HG03095 (cell line): ENCODE results near the gene PVALB.

ENCODE experiments used
- ATAC-seq: cut with Tn5 transposase; IDR thresholded peaks from one replicate; pipeline ENCODE4 v1.9.1; 2021; ENCODE audit warnings: moderate library complexity; ENCODE audit not compliant: unreplicated experiment

Gene PVALB

DNA sequence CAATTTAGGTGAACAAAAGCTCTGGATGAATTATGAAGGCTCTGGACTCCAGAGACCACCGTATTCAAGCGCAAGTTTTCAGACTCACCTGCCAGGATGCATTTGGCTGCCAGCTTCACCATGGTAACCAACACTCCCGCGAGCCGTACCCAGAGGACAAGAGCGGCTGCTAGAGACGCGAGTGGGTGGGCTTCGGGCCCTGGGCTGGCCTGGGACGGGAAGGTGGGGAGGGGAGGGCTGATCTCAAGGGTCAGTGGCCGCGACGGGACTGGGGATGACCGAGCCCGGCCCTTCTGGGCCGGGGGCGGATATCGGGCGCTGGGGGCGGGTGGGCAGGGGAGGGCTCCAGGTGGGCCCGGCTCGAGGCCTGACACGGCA, 41.3 kb downstream of the PVALB start:
- ATAC-seq: no peak

DNA sequence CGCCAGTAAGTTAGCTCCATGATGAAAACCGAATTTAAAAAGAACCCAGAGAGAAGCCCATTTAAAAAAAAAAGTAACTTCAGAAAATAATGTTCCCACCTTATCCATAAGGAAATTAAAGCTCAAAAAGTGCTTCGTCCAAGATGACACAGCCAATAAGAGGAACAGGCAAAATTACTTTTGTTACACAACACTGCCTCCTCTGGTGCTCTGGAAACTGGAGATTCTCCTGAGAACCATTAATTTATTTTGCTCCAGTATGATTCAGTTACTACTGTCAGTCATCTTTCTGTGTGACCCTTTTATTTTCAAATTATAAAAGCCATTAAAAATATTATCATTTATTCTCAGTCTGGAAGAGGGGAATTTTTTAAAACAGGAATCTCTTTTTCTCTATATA, 42.9 kb downstream of the PVALB start:
- no peak for ATAC-seq

DNA sequence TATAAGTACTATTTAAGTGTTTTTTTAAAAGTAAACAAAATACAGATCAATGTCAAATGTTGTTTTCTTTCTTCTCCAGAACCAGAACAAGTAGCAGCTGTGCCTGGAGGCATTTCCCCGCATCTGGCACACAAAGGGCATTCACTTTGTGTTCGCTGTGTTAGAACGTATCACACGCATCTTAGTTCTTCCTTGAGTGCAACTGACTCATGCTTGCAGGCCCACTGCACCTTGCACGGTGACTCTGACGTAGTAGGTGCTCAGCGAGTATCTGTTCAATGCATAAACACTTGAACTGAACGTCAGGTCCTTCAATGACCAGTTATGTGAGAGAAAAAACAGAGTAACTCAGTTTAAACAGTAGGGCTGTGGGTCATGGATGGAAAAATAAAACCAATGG, 44.4 kb downstream of the PVALB start:
- ATAC-seq: no peak

DNA sequence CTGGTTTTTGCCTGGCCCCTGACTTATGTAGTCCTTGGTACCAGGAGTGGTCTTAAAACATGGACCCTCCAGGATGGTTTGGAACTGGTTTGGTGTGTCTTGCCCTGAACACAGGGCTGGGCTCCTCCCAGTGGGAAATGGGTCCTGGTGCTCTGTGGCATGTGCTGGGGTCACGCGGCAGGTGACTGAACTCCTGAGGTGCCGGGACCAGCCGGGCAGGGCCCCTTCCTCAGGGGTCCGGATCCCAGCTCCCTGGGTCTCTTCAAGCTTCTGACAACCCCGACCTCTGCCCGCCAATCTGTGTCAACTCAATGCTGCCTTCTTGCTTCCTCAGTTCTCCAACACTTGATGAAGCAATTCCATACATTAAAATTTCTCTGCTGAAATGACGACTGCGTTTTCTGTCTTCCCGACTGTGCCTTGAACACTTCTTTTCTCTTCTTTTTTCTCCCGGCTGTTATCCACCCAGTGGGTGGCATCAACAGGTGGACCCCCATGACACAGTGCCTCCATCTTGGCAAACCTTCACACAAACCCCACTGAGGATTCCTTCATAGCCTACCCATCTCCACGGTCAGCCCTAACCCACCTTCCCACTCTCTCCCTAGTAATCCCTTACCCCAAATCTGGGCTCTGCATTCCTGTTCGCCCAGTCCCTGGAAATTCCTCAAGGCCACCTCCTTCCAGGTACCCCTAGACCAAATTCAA, 45.3 kb downstream of the PVALB start:
- no peak for ATAC-seq

DNA sequence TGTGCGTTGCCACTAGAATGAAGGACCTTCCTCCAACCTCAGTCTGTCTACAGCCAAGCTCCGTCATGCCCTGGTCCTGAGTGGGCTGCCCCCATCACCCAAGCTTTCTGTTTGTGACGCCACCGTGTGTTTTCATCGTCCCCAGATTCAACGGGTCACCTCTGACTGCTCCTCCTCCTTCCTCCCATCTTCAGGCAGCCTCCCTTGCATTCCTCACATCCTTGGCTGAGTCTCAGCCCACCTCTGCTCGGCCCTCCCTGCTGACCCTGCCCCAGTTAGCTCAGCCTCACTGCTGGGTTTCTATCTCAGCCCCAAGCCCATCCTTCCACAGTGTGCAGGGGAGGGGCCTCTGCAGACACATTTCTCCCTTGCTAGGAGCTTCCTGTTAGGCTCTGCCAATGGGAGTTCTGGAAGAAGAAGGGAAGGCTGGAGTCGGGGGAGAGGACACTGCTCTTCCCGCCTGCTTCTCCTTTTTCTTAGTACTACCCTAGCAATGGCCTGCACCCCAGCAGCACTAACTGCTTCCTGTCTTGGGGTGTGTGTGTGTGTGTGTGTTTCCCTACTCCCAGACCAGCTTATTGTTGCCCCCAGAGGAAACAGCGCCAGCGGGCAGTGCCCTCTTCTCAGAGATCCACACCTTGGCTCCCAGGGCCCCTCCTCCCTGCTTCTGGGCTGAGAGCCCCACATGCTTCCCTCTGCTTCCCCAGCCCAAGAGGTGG, 46.2 kb downstream of the PVALB start:
- no peak for ATAC-seq

DNA sequence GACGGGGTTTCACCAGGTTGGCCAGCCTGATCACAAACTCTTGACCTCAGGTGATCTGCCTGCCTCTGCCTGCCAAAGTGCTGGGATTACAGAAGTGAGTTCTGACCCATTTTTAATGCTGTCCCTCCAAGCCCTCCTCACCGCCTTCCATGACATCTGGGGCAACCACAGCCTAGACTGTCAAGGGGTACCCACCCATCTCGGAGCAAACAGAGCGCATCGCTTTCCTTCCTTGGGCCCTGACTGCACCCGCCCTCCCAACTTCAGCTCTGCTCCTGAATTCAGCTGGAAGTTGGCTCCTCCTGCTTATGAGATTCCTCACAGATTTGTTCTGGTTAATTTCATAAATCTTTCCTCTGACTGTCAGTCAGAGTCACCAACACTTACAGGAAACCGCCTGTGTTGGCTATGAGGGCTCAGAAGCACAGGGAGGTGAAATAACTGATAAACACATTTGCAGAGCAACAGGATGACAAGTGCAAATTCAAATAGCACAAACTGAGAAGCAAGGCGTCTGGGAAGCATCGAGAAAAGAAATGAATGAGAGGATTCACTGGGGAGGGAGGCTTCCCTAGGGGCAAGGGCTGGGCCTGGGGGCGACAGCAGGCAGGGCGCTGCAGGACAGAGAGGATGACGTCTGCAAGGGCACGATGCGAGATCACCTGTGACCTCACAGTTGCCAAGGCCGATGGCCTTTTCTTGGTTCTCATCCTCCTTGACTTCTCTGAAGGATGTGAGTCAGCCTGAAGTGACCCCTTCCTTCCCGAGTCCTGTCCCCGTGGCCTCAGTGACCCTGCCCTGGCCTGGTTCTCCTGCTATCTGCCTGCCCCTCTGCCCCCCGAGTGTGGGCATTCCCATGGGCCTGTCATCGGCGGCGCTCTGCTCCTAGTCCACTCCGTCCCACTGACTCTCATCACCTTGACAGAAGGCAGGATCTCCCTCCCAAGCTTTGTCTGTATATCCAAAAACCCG, 47.0 kb downstream of the PVALB start:
- ATAC-seq: no peak

DNA sequence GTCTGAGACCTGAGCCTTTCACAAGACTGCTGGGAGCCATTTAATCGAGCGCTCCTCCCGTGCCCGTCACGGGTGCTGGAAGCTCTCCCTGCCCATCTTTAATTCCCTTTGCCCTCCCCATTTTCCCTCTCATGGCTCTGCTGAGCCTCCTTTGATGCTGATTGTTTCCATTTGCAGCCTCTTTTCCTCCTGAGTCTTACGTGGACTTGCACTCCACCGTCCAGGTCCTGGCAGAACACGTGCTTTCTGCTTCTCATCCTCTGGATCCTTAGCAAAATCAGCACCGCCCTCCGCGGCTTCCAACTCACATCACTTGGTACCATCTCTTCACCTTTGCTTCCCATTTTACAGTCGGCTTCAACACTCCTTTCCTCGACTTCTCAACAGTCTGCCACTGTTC, 48.2 kb downstream of the PVALB start:
- no peak for ATAC-seq

DNA sequence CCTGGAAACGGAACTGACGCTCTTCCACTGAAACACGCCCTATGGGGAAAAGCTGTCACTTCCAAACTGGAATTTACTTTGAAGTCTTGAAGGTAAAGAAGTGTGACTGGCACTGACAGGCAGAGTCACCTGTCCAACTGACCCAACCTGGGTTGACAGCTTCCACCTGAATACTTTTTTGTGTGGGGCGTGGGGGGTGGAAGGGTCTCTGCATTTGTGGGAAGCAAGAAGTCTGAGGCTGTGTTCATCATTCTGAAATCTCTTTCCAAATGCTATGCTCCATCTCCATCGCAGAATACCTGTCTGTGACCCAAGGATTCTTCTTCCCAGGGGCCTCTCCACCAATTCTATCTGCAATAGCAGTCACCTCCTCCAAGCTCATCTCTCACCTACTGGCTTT, 48.7 kb downstream of the PVALB start:
- no peak for ATAC-seq

DNA sequence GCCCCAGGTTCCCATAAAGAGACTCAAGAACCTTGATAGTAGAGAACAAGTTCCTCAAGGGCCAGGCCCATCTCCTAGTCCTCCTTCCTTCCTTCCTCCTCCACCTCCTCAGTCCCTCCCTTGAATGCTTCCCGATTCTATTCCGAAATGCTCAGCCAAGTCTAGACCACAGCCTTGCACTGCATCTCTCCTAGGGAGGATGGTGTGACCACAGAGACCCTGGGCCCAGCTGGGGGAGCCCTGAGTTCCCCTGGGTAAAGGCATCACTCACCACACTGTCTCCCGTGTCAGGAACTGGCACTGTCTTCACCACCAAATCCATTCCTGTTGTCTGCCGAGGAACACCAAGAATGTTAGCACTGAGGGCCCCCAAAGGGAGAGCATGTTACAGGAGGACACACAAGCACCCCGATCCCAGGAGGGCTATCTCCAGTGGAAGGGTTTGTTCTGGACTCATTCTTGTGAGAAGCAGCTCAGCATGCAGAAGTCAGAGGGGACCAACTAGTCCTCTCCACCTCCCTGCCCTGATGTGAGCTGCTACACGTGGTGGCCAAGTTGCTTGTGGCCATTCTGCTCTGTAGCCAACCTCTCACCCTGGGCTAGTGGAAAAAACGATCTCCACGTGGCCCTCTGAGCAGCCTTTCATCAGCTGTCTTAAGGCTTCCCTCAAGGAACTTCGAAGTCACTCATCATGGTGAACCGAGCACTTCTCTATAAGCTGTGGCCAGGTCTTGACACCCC, 49.6 kb downstream of the PVALB start:
- no peak for ATAC-seq

DNA sequence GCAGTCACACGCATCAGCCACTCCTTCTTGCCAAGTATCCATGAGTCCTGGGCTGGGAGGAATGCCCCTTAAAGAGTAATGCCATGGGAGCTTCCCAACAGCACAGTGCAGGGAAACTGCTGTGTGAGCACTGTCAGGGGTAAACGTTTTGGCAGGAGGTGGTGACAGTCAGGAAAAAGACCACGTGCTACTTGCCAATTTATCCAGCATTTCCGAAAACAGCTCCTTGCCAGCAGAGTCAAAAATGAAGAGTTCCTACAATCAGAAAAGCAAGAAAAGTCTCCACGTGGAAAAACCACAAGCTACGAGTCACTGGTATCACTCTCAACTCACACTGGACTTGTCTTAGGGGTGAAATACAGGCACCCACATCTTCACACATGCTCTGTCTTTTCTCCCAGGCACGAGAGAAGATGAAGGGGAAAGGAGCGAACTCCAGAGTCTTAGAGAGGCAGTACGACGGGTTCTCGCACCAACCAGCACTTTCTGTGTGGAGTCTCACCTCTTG, 50.8 kb downstream of the PVALB start:
- ATAC-seq: no peak

DNA sequence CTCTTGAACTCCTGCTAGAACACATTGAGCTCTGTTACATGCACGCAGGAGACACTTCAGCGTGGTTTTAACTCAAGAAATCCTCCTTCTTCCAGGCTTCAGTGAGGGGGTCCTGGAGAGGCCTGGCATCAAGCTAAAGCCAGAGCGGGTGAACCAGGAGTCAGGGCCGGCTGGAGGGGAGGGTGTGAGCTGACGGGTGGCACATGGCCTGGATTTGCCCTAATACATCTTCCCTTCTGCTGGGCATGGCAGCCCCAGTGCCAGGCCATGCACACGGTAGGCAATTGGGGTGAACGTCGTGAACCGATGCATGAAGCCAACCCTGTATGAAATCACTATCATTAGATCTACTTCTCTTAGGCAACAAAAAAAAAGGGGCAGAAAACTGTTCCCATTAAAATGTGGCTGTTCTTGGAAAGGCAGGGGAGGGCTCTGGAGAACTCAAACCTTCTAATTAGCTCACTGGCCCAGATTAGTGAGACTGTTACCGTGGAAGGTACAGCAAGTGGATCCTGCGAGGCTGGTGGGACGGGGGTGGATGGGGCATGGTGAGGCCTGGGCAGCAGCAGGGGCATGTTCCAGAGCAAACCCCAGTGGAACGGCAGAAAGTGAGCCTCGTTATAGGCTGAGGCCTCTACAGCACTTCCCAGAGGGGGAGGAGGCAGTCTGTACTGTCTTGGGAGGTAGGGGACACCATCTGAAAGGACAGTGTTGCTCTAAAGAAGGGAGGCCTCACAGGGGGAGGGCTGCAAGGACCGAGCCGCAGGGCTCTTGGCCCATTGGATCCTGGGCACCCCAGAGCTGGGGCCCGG, 51.5 kb downstream of the PVALB start:
- no peak for ATAC-seq

DNA sequence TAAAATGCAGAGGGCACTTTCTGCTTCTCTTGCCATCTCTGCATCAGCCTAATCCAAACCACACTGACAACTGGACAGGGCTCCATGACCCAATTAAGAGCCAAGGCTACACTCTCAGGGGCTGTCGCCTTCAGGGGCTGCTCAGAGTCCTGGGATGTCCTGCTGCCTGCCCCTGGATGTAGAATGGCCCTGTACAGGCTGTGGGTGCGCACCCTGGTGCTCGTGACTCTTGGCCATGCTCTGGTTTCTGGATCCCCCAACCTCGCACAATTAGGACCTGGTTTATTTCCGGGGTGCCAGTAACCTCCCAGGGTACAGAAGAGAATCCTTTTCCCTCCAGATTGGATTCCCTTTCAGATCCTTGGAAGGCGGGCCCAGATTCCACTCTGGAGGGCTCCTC, 52.2 kb downstream of the PVALB start:
- ATAC-seq: no peak

DNA sequence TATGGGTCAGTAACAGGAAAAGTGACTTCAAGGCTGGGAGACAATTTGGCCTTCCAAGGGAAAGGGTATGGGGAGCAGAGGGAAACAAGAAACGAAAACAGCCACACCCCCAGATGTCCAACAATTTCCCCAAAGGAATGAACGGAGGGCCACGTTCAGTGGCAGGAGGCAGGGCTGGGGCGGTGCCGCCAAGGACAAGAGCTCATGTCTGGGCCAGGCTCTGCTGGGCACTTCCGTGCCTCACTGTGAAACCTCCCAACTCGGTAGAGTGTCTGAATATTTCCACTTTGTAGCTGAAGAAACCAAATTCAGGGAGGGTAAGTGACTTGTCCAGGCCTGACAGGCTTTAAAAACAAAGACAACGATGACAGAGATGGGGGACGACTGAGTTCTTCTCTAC, 52.8 kb downstream of the PVALB start:
- ATAC-seq: no peak

DNA sequence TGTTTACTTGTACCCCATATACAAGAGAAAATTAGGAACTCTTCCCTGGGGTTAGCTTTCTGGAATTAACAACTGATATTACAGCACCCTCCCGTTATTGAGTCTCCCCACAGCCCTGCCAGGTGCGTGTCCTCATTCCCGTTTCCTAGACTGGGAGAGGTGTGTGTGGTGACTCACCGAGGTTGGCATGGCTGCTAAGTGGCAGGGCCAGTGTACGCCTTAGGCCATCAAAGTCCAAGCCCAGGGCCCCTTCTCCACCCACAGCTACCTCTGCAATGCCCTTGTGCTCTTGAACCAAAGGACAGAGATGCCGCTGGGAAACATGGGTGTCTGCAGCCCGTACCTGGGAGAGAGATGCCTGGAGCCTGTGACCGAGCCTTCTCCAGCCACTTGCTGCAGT, 53.3 kb downstream of the PVALB start:
- ATAC-seq: no peak

DNA sequence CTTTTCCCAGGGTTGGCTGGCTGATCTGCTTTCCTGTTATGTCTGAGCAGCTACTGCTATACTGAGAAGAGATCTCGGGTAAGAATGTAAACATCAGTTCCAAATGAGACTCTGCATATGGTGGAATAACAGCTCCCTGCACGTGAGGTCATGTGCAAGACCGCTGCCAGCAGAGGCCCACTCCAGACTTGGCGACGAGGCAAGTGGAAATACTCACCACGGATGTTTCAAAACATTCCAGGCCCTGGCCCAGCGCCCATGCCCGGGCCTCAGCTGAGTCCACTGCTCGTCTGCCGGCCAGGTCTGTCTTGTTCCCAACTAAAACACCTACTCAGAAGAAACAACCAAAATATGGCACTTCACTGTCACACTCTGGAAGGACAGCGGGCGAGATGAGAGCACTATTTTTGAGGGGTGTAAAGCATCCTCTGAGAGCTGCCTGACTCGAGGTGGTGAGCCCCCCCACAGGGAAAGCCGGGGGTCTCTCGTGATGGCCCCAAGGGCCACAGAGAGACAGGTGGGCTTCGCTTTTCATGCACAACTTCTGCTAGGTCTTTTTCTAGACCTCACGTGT, 54.1 kb downstream of the PVALB start:
- no peak for ATAC-seq

DNA sequence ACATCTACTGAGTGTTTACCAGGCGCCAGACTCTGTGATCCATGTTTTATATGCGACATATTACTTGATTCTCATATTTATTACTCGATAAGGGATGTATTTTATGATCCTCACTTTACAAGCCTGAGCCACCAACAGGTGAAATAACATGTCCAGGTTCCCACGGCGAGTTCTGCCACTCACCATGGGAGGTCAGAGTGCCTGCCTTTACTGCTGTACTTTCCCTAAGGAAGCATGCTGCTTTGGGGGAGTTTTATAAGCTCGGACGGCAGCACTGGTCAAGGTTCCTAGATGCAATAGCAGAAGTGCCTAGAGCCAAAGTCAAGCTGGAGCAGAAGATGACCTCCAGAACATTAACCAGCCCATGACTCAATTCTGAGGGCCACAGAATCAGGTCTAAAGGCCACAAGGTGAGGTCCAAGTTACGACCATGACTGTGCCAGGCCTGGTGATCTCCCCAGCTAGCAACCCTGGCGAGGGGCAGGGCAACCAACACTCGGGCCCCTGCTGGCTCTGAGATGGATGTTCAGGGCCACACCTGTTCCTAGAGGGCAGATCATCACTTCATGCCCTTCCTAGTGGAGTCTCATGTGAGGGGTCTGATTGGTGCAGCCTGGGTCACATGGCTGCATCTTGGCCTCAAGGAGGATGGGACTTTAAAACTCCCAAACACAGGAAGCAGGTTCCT, 55.1 kb downstream of the PVALB start:
- ATAC-seq: no peak

DNA sequence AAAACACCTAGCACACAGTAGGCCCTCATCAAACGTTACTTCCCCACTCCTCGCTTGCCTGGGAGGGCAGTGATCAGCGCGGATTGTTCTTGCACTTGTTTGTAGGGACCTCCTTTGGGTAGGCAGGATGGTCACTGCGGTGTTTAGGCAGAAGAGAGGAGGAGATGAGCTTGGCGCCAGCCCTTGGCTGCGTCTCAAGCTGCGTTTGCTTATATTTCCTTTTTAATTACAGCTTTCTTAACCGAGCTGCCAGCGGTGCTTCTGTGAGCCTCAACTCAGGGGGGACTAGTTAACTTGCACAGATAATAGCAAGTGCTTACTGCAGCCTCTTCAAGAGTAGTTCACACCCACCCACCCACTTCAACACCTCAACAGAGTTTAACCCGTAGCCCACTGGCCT, 56.0 kb downstream of the PVALB start:
- ATAC-seq: no peak

DNA sequence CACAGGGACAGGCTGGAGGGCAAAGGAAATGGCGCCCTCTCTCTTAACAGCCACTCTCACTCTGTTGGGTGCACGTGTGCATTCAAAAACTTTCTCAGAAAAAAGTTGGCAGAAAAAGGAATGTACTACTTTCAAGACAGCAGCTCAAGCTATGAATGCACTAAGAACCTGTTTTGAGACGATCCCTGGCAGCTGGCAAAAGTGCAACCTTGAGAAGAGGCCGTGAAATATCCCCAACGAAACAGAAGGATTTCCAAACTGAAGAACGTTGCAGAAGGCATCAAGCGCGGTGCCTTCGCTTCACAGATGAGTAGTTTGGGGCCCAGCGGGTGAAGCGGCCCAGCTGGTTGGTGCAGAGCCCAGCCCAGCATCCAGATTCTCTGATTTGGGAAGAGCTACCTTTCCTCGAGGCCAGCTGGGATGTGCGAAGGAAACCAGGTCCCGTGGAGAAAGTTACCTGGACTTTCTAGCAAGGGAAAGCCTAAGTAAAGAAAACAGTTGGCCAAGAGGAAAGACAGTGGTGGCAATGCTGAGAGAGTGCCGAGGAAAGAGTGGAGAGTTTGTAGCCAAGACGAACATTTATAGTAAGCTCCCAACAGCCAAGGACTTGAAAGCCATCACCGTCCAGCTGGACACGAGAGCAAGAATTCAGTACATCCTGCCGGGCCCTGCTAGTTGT, 57.2 kb downstream of the PVALB start:
- no peak for ATAC-seq
